Stimulated activated CD8-positive, alpha-beta memory T cell treated with anti-CD3 and anti-CD28 coated beads, Interleukin-2, amount 100 ng/mL, for 48 hours (primary cell): ENCODE results near the gene LDHAL6B.
"Not testable (repeated sequence)": the region's sequence is repeated elsewhere in the genome, so short reads cannot be mapped to it uniquely, and the experiment has no call there.

Source experiments
- DNase-seq, 2 donors: peaks; one replicate each; pipeline ENCODE4 v3.0.0-alpha.2; 2020; ENCODE audit warnings: low read depth in 2 of 2

Gene LDHAL6B

DNA sequence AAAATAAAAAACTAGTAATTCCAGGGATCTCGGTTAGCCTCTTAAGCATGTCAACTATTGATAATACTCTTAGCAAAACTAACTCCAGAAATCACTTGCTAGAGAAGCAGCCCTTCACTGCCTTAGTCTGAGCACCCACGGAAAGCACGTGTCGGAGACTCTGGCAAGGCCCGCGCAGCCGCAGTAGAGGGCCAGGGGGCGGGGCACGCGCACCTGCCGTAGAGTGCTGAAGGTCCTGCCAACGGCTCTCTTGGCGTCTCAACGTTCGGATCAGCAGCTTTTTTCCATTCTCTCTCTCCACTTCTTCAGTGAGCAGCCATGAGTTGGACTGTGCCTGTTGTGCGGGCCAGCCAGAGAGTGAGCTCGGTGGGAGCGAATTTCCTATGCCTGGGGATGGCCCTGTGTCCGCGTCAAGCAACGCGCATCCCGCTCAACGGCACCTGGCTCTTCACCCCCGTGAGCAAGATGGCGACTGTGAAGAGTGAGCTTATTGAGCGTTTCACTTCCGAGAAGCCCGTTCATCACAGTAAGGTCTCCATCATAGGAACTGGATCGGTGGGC is at the start of gene LDHAL6B:
TSS of gene LDHAL6B (plus strand) at position 221 of the 561 bp plus-strand sequence. CDS start at position 319, 98 bp downstream.
- no peak for DNase-seq

DNA sequence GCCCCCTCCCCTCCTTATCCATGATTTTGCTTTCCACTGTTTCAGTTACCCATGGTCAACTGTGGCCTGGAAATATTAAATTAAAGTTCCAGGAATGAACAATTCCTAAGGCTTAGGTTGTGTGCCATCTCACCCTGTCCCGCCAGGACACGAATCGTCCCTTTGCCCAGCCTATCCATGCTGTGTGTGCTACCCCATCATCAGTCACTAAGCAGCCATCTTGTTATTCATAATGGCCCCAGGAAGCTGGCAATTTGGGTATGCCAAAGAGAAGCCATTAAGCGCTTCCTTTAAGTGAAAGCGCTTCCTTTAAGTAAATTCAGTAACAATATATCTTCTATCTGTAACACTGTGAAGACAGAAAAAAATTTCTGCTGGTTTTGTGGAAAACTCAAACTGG is 49.2 kb upstream of the LDHAL6B start:
- no peak for DNase-seq

- DNase-seq = no peak
Observed at GRCh38 chr15:59157840-59158700, 48.6 kb upstream of the LDHAL6B start.

DNA sequence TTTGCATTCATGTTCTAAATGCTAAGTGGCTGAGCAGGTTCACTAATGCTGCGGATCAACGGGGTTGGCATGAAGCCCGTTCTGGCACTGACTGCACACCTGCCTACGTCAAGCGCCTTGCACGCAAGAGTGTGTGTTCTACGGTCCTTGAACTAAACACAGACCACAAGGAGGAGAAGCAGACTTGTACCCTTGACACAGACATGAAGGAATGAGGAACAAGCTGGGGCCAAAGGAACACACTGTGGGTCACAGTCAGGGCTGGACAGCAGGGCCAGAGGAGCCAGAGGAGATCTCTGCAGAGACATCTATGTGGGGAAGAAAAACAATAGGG is 48.0 kb upstream of the LDHAL6B start:
- no peak for DNase-seq

GRCh38 chr15:59159210-59159609 is 47.4 kb upstream of the LDHAL6B start:
- no peak for DNase-seq

GRCh38 chr15:59160880-59161593 is 45.6 kb upstream of the LDHAL6B start:
- no peak for DNase-seq

DNA sequence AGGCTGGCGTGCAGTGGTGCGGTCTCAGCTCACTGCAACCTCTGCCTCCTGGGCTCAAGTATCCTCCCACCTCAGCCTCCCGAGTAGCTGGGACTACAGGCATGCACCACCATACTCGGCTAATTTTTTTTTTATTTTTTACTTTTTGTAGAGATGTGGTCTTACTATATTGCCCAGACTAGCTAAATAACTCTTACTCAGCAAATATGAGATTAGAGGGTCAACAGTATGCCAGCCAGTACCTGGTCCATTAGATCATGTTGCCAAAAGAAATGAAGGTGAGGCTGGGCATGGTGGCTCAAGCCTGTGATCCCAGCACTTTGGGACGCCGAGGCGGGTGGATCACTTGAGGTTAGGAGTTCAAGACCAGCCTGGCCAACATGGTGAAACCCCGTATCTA is 44.6 kb upstream of the LDHAL6B start:
- not testable (repeated sequence) for DNase-seq

- DNase-seq = no peak
Observed at GRCh38 chr15:59165726-59166125, 40.9 kb upstream of the LDHAL6B start.

- DNase-seq = no peak
Observed at GRCh38 chr15:59166166-59166565, 40.5 kb upstream of the LDHAL6B start.

GRCh38 chr15:59166601-59167265 is 39.9 kb upstream of the LDHAL6B start:
- DNase-seq = no peak

DNA sequence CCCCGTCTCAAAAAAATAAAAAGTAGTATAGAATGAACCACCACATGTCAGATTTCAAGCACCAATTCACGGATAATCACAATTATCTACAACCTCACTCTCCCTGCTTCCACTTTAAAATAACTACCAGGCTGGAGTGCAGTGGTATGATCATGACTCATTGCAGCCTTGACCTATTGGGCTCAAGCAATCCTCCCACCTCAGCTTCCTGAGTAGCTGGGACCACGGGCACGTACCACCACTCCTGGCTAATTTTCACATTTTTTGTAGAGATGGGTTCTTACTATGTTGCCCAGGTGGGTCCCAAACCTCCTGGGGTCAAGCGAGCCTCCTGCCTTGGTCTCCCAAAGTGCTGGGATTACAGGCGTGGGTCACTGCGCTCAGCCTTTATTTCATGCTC is 38.1 kb upstream of the LDHAL6B start:
- DNase-seq = no peak

GRCh38 chr15:59169251-59169708 is 37.4 kb upstream of the LDHAL6B start:
- no peak for DNase-seq

DNA sequence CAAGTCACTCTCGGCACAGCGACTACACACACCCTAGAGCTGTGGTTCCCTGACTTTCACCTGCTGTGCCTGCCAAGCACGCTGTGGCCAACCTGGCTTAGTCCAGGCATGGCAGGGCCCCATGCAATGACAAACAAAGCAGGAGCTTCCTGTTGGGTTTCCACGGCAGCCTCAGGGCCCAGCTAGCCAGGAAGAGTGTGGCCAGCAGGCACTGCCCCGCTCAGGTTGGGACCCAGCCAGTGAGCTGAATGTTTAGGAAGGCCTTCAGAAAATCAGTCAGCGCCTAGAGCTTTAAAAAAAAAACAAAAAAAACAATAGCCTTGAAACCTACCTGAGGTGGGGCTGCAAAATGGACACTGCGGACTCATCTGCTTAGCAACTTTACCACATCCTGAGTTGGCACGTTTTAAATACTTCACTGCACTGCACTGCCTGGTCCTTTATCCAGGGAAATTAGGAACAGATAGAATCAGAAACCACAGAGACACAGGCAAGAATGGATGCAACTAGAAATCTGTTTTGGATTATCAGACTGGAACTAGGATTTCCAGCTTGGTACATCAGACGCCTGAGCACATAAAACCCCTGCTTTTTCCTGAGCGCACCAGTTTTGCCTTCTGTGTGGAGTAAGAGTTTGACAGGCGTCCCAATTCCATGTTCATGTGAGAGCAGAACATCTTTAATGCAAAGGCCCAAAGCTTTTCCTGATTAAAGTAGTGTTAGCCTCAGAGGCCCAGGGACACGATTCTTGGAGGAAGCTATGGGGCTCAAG is 36.2 kb upstream of the LDHAL6B start:
- DNase-seq = no peak

GRCh38 chr15:59171067-59171397 is 35.6 kb upstream of the LDHAL6B start:
- no peak for DNase-seq

- no peak for DNase-seq
Observed at GRCh38 chr15:59172289-59172901, 34.2 kb upstream of the LDHAL6B start.

- DNase-seq = no peak
Observed at GRCh38 chr15:59173194-59173593, 33.4 kb upstream of the LDHAL6B start.

DNA sequence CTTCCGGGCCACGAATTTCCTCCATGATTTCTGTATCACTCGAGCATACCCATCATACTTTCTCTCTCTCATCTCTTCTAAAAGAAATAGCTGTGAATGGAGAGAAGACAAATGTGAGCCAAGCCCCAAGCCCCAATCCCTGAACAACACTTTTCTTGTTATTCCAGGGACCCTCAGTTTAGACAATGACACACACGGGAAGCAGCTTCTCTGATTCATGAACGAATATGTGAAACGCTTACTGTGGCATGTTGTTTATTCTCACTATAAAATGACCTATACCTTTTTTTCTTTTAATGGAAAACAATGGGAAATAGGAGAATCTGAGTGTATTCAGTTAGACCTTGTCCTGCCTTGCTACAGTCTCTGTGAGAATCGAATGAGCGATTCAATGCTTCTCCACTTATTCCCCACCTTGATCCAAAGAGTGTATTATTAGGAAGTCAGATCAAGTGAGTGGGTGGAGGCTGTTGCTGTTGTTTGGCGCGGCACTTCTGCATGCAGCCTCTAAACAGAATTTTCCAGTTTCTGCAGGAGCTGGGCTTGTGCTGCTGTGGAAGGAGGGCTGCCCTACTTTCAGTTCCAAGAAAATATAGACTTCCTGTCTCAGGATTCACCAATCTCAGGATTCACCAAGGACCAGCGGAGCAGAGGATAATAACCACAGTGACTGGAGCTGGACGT is 32.4 kb upstream of the LDHAL6B start:
- DNase-seq = no peak

DNA sequence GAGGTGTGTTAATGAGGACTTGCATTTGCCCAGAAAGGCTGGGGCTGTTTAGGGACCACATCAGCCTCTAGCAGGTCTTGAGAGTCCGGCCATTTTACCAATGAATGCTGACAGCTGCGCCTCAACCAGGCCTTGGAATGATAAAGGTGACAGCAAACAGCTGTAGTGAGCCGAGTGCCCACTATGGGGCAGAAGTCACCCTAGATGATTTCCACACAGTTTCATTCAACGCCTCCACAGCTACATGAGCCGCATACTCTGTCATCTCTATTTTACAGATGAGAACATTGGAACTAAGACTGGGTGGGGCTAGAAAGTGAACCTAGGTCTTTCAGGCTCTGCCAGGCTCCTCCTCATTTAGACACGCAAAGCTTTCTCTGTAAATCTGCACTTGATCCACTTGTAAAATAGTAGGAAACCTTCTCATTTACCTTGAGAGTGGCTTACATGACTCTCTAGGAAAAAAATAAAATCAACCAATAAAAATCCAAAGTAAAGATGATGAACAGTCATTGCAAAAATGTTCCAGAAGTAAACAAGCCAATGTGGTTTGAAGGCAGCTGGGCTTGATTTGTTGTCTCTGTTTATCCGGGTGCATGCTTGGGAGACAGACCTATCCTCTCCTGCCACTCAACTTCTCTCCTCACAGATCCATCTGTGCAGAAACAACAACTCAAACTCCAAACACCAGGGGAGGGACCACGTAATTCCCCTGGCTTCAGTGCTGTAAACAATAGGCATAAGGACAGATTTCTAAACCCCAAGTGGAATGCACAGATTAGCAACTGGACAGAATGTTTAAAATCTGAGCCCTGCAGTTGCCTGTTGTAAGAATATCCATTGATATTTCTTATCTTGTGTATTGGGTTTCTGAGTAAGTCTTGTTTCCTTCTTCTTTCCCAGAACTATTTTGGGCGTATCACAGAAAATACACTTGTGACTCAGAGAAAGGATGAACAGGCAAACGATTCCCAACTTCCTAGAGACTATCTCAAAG is 31.5 kb upstream of the LDHAL6B start:
- DNase-seq = peak in 1 of 2 donors; percentile 18

GRCh38 chr15:59176653-59177316 is 29.9 kb upstream of the LDHAL6B start:
- no peak for DNase-seq
